ENCODE measurements around the gene NGFR.
"Not testable (repeated sequence)": the region's sequence is repeated elsewhere in the genome, so short reads cannot be mapped to it uniquely, and the experiment has no call there.

The NGFR gene

GRCh38 chr17:49496867-49497147 lies 1.7 kb downstream of the NGFR start:
- no peak for DNase-seq (ENCODE audit: low read depth)

DNA sequence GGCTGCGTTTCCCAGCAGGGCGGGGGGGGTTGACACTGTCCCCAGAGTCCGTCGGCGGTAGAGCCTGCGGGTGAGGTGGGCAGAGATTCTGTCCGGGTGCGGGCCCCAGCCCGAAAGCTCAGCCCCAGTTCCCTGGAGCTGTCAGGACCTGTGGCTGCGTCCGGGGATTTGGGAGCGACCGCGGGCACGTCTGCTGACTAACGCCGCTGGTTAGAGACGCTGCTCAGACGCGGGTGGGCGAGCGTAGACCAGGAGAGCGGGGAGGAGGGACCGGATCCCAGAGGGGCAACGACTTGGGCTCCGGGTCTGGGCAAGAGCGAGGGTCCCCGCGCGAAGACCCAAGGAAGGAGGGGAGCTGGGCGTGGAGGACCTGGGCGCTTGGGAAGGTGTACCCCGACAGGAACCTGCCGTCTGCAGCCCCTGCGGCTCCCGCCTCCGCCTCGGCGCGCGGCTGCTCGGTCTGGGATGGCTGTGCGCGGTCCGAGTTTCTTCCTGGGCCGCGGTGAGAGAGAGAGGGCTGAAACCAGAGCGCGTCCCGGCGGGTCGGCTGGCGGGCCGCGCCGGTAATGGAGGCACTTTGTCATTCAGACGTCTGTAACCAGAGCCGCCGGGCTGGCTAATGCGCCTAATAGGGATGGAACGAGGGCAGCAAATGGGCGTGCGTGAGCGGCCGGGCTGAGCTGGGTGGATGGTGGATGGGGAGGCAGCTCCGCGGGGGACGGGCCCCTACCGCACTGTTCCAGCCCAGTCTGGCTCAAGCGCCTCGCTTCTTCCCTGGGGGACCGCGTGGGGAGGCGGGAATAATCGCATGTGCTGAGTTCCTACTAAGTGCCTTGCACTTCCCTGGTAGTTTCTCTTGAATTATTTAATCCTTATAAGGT lies 2.3 kb downstream of the NGFR start:
- DNase-seq (ENCODE audit: low read depth), result no peak

DNA sequence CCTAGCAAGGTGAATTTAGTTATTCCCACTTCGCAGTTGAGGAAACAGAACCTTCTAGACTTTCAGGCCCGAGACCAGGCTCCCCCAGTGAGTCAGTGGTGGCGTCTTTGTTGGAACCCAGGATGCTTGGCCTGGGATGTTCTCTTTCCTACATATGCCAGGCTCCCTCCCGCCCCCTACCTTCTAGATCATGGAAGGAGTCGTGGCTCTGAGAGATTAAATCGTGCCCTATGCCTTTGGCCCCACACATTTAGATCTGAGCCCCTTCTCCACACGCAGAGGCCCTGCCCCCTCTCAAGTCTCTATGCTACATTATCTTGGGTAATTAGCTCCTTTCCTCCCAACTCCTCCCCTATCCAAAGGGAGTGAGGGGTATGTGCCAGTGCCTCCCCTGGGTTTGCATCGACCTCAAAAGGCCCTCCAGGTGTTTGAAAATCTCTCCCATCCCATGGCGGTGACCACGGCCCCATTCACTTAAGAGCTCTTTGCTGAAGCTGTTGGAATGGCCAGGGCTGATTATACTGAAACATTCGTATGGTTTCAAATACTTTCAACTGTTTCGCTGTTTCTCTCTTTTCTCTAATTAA lies 3.0 kb downstream of the NGFR start:
- DNase-seq (ENCODE audit: low read depth), result no peak

GRCh38 chr17:49501496-49501895 lies 6.4 kb downstream of the NGFR start:
- DNase-seq (ENCODE audit: low read depth), result no peak

GRCh38 chr17:49502254-49502653 lies 7.2 kb downstream of the NGFR start:
- DNase-seq (ENCODE audit: low read depth), result no peak

DNA sequence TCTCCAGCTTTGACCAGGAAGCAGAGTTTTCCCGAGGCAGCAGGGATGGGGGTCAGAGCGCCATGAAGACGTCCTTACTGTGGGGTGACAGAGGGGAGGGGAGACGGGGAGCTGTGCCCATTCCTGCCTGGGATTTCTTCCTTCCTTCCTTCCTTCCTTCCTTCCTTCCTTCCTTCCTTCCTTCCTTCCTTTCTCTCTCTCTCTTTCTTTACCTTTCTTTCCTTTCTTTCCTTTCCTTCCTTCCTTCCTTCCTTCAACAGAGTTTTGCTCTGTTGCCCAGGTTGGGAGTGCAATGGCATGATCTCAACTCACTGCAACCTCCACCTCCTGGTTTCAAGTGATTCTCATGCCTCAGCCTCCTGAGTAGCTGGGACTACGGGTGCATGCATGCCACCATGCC lies 7.6 kb downstream of the NGFR start:
- DNase-seq (ENCODE audit: low read depth), result not testable (repeated sequence)

DNA sequence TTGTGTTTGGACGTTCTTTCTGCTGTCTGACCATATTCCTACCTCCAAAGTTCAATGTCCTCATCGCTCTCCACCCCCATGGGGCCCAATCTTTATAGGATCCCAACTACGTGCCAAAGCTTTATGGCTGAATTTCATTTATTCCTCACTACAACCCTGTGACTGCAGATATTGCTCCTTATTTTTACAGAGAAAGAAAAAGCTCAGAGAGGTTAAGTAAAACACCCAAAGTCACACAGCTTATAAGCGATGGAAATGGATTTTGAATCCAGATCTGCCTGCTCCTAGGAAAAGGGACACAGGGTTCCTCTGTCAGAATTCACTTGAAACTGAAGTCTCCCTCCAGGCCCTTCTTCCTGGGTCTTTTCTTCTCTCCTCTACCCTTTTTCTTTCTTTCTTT lies 9.3 kb downstream of the NGFR start:
- DNase-seq (ENCODE audit: low read depth), result no peak

GRCh38 chr17:49505854-49506253 lies 10.8 kb downstream of the NGFR start:
- no peak for DNase-seq (ENCODE audit: low read depth)

- no peak for DNase-seq (ENCODE audit: low read depth)
These were observed 11.2 kb downstream of the NGFR start for GRCh38 chr17:49506282-49506681.

- DNase-seq (ENCODE audit: low read depth), result no peak
These were observed 13.2 kb downstream of the NGFR start for GRCh38 chr17:49508061-49508865.

DNA sequence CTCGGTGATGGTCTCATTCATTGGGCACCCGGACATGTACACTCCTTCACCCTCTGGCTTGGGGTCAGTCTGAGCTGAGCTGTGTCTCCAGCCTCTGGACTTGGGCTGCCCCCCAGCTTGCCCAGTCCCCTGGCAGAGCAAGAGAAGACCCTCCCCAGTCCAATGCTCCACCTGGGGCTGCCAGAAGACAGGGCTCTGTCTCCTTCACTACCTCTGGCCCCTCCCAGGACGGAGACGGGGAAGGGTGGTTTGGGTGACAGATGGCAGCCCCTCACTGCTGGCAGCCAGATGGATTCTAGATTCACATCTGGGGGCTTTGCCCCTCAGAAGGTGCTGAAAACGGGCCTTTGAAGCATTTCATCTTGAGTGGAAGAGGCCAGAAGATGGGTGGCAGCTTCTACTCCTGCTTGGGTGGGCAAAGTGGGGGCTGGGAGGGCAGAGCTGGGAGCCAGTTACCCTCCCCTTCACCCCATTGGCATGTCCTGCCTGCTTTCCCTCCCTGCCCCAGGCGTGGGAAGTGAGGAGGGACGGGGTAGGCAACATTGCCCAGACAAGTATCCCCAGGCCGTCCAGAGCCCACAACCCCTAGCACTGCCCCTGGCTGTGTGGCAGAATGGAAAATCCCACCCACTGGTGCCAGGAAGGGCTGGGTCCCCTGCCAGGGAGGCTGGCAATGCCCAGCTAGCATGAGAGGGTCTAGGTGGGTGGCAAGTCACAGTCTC lies 13.9 kb downstream of the NGFR start:
- no peak for DNase-seq (ENCODE audit: low read depth)

GRCh38 chr17:49509588-49509917 lies 14.5 kb downstream of the NGFR start:
- DNase-seq (ENCODE audit: low read depth), result no peak

GRCh38 chr17:49510059-49510719 lies 15.1 kb downstream of the NGFR start:
- no peak for DNase-seq (ENCODE audit: low read depth)

- no peak for DNase-seq (ENCODE audit: low read depth)
These were observed 15.6 kb downstream of the NGFR start for GRCh38 chr17:49510720-49511110.

DNA sequence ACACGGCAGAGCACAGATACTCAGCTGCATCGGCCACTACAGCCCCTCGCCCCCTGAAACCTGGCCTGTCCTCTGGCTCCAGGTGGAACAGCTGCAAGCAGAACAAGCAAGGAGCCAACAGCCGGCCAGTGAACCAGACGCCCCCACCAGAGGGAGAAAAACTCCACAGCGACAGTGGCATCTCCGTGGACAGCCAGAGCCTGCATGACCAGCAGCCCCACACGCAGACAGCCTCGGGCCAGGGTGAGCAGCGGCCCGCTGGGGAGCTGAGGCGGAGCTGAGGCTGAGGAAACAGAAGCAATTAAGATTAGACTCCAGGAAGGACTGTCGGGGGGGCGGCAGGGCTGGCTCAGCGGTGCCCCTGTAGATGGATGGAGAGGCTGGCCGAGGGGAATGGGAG lies 16.7 kb downstream of the NGFR start:
- DNase-seq (ENCODE audit: low read depth), result no peak

- DNase-seq (ENCODE audit: low read depth), result no peak
These were observed 17.4 kb downstream of the NGFR start for GRCh38 chr17:49512296-49513043.

DNA sequence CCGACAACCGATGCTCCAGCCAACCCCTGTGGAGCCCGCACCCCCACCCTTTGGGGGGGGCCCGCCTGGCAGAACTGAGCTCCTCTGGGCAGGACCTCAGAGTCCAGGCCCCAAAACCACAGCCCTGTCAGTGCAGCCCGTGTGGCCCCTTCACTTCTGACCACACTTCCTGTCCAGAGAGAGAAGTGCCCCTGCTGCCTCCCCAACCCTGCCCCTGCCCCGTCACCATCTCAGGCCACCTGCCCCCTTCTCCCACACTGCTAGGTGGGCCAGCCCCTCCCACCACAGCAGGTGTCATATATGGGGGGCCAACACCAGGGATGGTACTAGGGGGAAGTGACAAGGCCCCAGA lies 17.9 kb downstream of the NGFR start:
- DNase-seq (ENCODE audit: low read depth), result no peak

DNA sequence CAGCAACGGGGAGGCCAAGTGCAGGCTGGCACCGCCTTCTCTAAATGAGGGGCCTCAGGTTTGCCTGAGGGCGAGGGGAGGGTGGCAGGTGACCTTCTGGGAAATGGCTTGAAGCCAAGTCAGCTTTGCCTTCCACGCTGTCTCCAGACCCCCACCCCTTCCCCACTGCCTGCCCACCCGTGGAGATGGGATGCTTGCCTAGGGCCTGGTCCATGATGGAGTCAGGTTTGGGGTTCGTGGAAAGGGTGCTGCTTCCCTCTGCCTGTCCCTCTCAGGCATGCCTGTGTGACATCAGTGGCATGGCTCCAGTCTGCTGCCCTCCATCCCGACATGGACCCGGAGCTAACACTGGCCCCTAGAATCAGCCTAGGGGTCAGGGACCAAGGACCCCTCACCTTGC lies 18.5 kb downstream of the NGFR start:
- DNase-seq (ENCODE audit: low read depth), result no peak

DNA sequence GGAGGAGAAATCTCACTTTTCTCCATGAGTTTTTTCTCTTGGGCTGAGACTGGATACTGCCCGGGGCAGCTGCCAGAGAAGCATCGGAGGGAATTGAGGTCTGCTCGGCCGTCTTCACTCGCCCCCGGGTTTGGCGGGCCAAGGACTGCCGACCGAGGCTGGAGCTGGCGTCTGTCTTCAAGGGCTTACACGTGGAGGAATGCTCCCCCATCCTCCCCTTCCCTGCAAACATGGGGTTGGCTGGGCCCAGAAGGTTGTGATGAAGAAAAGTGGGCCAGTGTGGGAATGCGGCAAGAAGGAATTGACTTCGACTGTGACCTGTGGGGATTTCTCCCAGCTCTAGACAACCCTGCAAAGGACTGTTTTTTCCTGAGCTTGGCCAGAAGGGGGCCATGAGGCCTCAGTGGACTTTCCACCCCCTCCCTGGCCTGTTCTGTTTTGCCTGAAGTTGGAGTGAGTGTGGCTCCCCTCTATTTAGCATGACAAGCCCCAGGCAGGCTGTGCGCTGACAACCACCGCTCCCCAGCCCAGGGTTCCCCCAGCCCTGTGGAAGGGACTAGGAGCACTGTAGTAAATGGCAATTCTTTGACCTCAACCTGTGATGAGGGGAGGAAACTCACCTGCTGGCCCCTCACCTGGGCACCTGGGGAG lies 19.1 kb downstream of the NGFR start:
- DNase-seq (ENCODE audit: low read depth), result no peak

GRCh38 chr17:49515196-49515770 lies 20.2 kb downstream of the NGFR start:
- DNase-seq (ENCODE audit: low read depth), result no peak

GRCh38 chr17:49516180-49516579 lies 21.1 kb downstream of the NGFR start:
- DNase-seq (ENCODE audit: low read depth), result no peak
